GM12873 (cell line): ENCODE measurements around the gene COL9A3.

ENCODE experiments used
- TF ChIP-seq, protein P1 (sequence below): IDR thresholded peaks from 2 replicates; pipeline ENCODE4 v1.5.1; 2012; ENCODE audit warnings: low read depth, mild to moderate bottlenecking, moderate library complexity, low read length, control low read depth; ENCODE audit not compliant: insufficient read depth; ENCODE audit errors: missing control alignments

COL9A3 gene

DNA sequence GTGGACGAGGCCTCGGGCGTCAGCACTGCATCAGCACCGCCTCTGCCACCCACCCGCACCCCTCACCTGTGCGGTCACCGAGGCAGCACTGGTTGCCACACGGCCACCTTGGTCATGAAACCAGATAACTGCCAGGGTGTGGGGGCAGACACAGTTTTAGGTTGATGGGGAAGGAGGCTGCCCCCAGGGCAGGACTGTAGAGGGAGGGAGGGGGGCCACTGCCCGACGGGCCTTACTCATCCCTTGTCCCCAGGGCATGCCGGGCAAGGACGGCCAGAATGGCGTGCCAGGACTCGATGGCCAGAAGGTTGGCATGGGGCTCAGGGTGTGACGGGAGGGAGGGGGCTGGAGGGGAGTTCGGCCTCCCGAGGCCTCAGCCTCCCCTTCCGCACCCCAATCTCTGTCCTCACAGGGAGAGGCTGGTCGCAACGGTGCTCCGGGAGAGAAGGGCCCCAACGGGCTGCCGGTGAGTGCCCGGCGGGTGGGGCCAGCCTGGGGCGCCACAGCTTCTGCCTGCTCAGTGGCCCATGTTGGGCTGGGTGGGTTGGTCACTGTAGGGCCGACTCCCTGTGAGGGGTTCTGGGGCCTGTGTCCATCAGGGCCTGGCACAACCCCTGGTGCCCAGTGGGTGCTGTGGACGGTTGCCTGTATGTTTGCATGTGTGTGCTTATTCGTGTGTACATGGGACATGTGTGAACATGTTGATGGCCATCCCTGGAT lies 11.8 kb downstream of the COL9A3 start:
- TF ChIP-seq, protein P1, sequence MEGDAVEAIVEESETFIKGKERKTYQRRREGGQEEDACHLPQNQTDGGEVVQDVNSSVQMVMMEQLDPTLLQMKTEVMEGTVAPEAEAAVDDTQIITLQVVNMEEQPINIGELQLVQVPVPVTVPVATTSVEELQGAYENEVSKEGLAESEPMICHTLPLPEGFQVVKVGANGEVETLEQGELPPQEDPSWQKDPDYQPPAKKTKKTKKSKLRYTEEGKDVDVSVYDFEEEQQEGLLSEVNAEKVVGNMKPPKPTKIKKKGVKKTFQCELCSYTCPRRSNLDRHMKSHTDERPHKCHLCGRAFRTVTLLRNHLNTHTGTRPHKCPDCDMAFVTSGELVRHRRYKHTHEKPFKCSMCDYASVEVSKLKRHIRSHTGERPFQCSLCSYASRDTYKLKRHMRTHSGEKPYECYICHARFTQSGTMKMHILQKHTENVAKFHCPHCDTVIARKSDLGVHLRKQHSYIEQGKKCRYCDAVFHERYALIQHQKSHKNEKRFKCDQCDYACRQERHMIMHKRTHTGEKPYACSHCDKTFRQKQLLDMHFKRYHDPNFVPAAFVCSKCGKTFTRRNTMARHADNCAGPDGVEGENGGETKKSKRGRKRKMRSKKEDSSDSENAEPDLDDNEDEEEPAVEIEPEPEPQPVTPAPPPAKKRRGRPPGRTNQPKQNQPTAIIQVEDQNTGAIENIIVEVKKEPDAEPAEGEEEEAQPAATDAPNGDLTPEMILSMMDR = no peak

DNA sequence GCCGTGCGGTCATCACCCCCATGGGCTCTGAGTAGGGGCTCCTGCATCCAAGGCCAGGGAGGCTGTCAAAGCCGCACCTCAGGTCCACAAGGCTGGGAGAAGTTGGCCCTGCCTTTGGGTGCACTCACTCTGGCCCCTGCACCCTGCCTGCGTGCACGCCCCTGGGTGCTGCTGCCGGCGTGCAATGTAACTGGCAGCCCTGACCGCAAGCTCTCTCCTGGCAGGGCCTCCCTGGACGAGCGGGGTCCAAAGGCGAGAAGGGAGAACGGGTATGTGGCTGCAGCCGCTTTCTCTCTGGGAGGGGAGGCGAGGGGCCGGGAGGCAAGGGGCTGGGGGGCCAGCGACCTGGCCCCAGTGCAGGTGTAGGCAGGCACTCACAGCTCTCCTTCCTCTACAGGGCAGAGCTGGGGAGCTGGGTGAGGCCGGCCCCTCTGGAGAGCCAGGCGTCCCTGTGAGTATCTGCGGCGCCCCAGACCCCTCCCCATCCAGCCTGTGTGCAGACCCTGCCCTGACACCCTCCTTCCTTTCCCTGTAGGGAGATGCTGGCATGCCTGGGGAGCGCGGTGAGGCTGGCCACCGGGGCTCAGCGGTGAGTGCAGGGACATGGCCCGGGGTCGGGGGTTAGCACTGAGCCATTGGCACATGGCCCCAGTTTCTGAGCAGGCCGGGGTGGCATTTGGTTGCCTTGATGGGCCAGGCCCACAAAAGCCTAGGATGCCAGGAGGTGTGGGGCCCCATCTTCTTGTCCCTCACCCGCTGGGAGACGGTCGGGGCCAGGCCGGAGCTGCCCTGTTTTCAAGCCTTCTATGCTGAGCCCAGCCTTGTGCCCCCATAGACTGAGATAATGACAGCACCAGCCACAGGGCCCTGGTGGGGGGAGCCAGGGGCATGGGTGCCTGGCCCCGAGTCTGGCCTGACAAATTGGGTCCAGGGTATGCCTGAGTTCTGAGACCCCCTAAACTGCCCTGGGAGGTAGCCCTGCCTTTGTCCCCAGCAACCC lies 12.7 kb downstream of the COL9A3 start:
- TF ChIP-seq, protein P1 = no peak

DNA sequence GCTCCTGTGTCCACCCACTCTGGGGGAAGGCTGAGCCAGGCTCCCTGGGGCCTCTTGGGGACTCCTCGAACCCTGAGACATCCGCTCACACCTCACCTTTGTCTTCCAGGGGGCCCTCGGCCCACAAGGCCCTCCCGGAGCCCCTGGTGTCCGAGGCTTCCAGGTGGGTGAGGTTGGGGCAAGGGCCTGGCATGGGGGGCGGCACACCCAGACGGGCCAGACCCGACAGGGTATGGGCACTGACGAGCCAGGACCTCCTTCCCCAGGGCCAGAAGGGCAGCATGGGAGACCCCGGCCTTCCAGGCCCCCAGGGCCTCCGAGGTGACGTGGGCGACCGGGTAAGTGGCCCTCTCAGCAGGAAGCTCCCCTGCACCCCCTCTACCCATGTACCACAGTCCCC lies 13.4 kb downstream of the COL9A3 start:
- TF ChIP-seq, protein P1 = no peak

DNA sequence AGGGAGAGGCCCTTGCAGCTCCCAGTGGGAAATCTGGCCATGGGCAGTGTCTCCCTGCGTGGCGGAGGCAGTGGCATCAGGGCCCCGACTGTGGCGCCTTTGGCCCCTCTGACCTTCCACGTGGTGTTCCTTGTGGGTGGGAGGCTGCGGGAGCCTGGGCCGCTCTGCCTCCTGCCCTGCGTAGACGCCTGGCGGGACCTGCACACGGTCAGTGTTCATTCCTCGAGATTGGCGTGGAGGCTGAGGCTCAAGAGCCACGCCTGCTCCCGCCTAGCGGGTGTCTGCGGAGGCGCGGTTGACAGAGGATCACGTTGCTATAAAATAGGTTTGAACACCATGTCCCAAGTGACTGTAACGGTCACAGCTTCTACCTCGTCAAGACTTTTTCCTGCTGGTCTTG lies 14.0 kb downstream of the COL9A3 start:
- TF ChIP-seq, protein P1 = no peak

DNA sequence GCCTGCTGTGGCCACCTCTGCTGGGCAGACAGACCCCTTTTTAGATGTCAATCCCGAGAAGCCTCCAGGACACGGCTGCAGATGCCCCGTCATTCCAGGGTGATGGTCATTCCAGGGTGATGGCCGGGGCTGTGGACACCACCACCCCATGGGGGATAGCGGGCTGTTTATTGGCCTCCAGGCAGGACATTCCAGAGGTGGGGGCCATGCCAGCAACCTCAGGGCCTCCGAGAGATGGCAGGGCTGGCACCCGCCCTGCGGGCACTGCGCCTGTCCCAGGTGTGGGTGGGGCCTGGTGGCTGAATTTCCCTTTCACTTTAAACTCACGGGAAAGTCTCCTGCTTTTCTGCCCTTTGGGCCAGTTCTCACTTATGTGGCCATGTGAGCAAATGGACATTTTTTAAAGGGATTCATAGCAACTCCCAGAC lies 14.5 kb downstream of the COL9A3 start:
- TF ChIP-seq, protein P1 = no peak

DNA sequence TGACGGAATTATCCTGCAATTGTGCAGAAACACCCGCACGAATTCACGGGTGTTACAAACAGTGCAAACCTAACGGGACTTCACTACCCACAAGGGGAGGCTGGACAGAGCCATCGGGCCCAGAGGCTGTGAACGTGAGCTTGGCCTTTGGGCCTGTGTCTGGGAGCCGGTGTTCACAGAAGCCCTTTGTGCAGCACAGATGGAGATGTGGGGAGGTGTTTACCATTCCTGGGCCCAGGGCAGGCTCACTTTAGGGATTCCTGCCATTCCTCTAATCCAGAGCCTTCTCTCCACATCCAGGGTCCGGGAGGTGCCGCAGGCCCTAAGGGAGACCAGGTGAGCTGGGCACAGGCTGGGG lies 15.0 kb downstream of the COL9A3 start:
- TF ChIP-seq, protein P1 = no peak
